ENCODE measurements around the gene DTX4. TPM values are rescaled to one million over a fixed set of nuclear protein-coding genes. Genes with fewer than 3 reads are reported as not detected.
A peak's percentile ranks its signal among the peaks of the same experiment; 100 is the strongest.

The DTX4 gene
- total and polyA plus RNA-seq, 3 experiments from 2014 or later, result 0.24 to 0.98 (median 0.38) TPM

GRCh38 chr11:59207988-59208451 is 36.1 kb downstream of the DTX4 start:
- Histone ChIP-seq H3K36me3 (ENCODE audit: insufficient read depth, low read length) (no peaks in the 10 kb centered on the region), H3K4me3 (ENCODE audit: low read length) (no peak overlapping the region), H3K27me3 (ENCODE audit: insufficient read depth, low read length, poor library complexity, severe bottlenecking) (no peaks in the 10 kb centered on the region), H3K27ac (ENCODE audit: low read depth, low read length) (no peak overlapping the region), H3K4me1 (ENCODE audit: insufficient read depth, low read length) (peaks cover 15% of the 10 kb centered on the region), H3K9me3 (ENCODE audit: low read length) (no peaks in the 10 kb centered on the region)
- ChIA-PET POLR2A (no interaction called here), CTCF (interaction anchor here (1.2 to 3.1 kb wide), 3 partner anchors 22 to 37 kb away, joined by 3 to 17 read pairs (median 3); partner anchors contain the start of gene DTX4)
- no peaks in the 10 kb centered on the region for H3K36me3 Mint-ChIP-seq
- peak overlapping the region in 3 of 8 donors; percentile 0 to 39 (median 35) for H3K27ac Mint-ChIP-seq
- H3K4me3 Mint-ChIP-seq, result peak overlapping the region in 6 of 7 donors; percentile 6 to 65 (median 43)
- H3K27me3 Mint-ChIP-seq, result peaks cover 15 to 21% of the 10 kb centered on the region in 2 donors
- H3K9me3 Mint-ChIP-seq, result no peaks in the 10 kb centered on the region
- DNase-seq, result peak in 4 of 5 donors; percentile 6 to 39 (median 16)
- peaks cover 12 to 24% (median 21%) of the 10 kb centered on the region in 3 donors for H3K4me1 Mint-ChIP-seq

GRCh38 chr11:59208956-59209355 is 37.0 kb downstream of the DTX4 start:
- no peak for DNase-seq
- Mint-ChIP-seq H3K9me3 (no peaks in the 10 kb centered on the region), H3K27ac (peak overlapping the region in 2 of 8 donors; percentile 2 to 67), H3K36me3 (no peaks in the 10 kb centered on the region), H3K27me3 (peaks cover 15 to 26% of the 10 kb centered on the region in 2 donors), H3K4me1 (peaks cover 12 to 24% (median 21%) of the 10 kb centered on the region in 3 donors), H3K4me3 (no peak overlapping the region)
- H3K4me3 ChIP-seq (ENCODE audit: low read length), result no peak overlapping the region
- H3K27me3 ChIP-seq (ENCODE audit: insufficient read depth, low read length, poor library complexity, severe bottlenecking), result no peaks in the 10 kb centered on the region
- no peaks in the 10 kb centered on the region for H3K36me3 ChIP-seq (ENCODE audit: insufficient read depth, low read length)
- ChIA-PET CTCF (interaction anchor here (1.2 to 3.1 kb wide), 3 partner anchors 23 to 38 kb away, joined by 3 to 17 read pairs (median 3); partner anchors contain the start of gene DTX4), POLR2A (no interaction called here)
- no peaks in the 10 kb centered on the region for H3K9me3 ChIP-seq (ENCODE audit: low read length)
- no peak overlapping the region for H3K27ac ChIP-seq (ENCODE audit: low read depth, low read length)
- H3K4me1 ChIP-seq (ENCODE audit: insufficient read depth, low read length), result peaks cover 15% of the 10 kb centered on the region

GRCh38 chr11:59212222-59212621 is 40.3 kb downstream of the DTX4 start:
- H3K4me3 Mint-ChIP-seq, result no peak overlapping the region
- CTCF ChIA-PET, result interaction anchor here (1.4 kb wide), 1 partner anchor 41 kb away, joined by 4 read pairs; the partner anchor contains the start of gene DTX4
- Histone ChIP-seq H3K27me3 (ENCODE audit: insufficient read depth, low read length, poor library complexity, severe bottlenecking) (no peaks in the 10 kb centered on the region), H3K27ac (ENCODE audit: low read depth, low read length) (no peak overlapping the region), H3K4me1 (ENCODE audit: insufficient read depth, low read length) (peaks cover 10% of the 10 kb centered on the region), H3K36me3 (ENCODE audit: insufficient read depth, low read length) (no peaks in the 10 kb centered on the region), H3K4me3 (ENCODE audit: low read length) (no peak overlapping the region), H3K9me3 (ENCODE audit: low read length) (no peaks in the 10 kb centered on the region)
- no peak for DNase-seq
- no peaks in the 10 kb centered on the region for H3K9me3 Mint-ChIP-seq
- no peaks in the 10 kb centered on the region for H3K36me3 Mint-ChIP-seq
- H3K27me3 Mint-ChIP-seq, result peaks cover 11 to 24% of the 10 kb centered on the region in 2 donors
- POLR2A ChIA-PET, result no interaction called here
- H3K27ac Mint-ChIP-seq, result no peak overlapping the region
- H3K4me1 Mint-ChIP-seq, result peaks cover 13 to 26% (median 22%) of the 10 kb centered on the region in 3 donors

GRCh38 chr11:59212744-59213631 is 41.1 kb downstream of the DTX4 start, which contains the start of gene MPEG1:
Gene MPEG1, minus strand, starts transcription at chr11:59212927. Its CDS starts 62 bp downstream, at chr11:59212865.
- POLR2A ChIA-PET, result no interaction called here
- H3K36me3 Mint-ChIP-seq, result no peaks in the 10 kb centered on the region
- no peak within 1 kb of the TSS for H3K4me3 ChIP-seq (ENCODE audit: low read length)

GRCh38 chr11:59214141-59214893 is 42.4 kb downstream of the DTX4 start:
- Histone ChIP-seq H3K36me3 (ENCODE audit: insufficient read depth, low read length) (no peaks in the 10 kb centered on the region), H3K27me3 (ENCODE audit: insufficient read depth, low read length, poor library complexity, severe bottlenecking) (no peaks in the 10 kb centered on the region), H3K4me3 (ENCODE audit: low read length) (no peak overlapping the region), H3K27ac (ENCODE audit: low read depth, low read length) (no peak overlapping the region), H3K4me1 (ENCODE audit: insufficient read depth, low read length) (no peaks in the 10 kb centered on the region), H3K9me3 (ENCODE audit: low read length) (no peaks in the 10 kb centered on the region)
- no peak for DNase-seq
- no peak overlapping the region for H3K4me3 Mint-ChIP-seq
- no peak overlapping the region for H3K27ac Mint-ChIP-seq
- peaks cover 6 to 13% (median 8%) of the 10 kb centered on the region in 3 donors for H3K4me1 Mint-ChIP-seq
- ChIA-PET CTCF (no interaction called here), POLR2A (no interaction called here)
- H3K36me3 Mint-ChIP-seq, result no peaks in the 10 kb centered on the region
- no peaks in the 10 kb centered on the region for H3K9me3 Mint-ChIP-seq
- peaks cover 8 to 29% of the 10 kb centered on the region in 2 donors for H3K27me3 Mint-ChIP-seq

More at GRCh38 chr11:59212744-59213631, 41.1 kb downstream of the DTX4 start, which contains the start of gene MPEG1:
- H3K27me3 Mint-ChIP-seq, result peaks cover 8 to 29% of the 10 kb centered on the region in 2 donors
- Histone ChIP-seq H3K36me3 (ENCODE audit: insufficient read depth, low read length) (no peaks in the 10 kb centered on the region), H3K27me3 (ENCODE audit: insufficient read depth, low read length, poor library complexity, severe bottlenecking) (no peaks in the 10 kb centered on the region), H3K4me1 (ENCODE audit: insufficient read depth, low read length) (peaks cover 2% of the 10 kb centered on the region), H3K9me3 (ENCODE audit: low read length) (no peaks in the 10 kb centered on the region), H3K27ac (ENCODE audit: low read depth, low read length) (no peak within 1 kb of the TSS)
- no peak for DNase-seq
- CTCF ChIA-PET, result interaction anchor here (1.4 kb wide), 1 partner anchor 41 kb away, joined by 4 read pairs; the partner anchor contains the start of gene DTX4
- H3K4me3 Mint-ChIP-seq, result no peak within 1 kb of the TSS
- H3K4me1 Mint-ChIP-seq, result peaks cover 9 to 23% (median 14%) of the 10 kb centered on the region in 3 donors
- no peaks in the 10 kb centered on the region for H3K9me3 Mint-ChIP-seq
- peak within 1 kb of the TSS in 1 of 8 donors; percentile 80 for H3K27ac Mint-ChIP-seq

GRCh38 chr11:59216641-59217564 is 45.0 kb downstream of the DTX4 start:
- peaks cover 2 to 21% of the 10 kb centered on the region in 2 donors for H3K27me3 Mint-ChIP-seq
- H3K27ac Mint-ChIP-seq, result peak overlapping the region in 2 of 8 donors; percentile 14 to 55
- H3K36me3 Mint-ChIP-seq, result no peaks in the 10 kb centered on the region
- DNase-seq, result no peak
- CTCF ChIA-PET, result no interaction called here
- H3K4me1 Mint-ChIP-seq, result peaks cover 6 to 13% (median 8%) of the 10 kb centered on the region in 3 donors
- peak overlapping the region in 1 of 7 donors; percentile 18 for H3K4me3 Mint-ChIP-seq
- no peaks in the 10 kb centered on the region for H3K9me3 ChIP-seq (ENCODE audit: low read length)
- H3K27ac ChIP-seq (ENCODE audit: low read depth, low read length), result no peak overlapping the region
- POLR2A ChIA-PET, result no interaction called here
- no peaks in the 10 kb centered on the region for H3K9me3 Mint-ChIP-seq
- H3K4me3 ChIP-seq (ENCODE audit: low read length), result no peak overlapping the region
- H3K36me3 ChIP-seq (ENCODE audit: insufficient read depth, low read length), result no peaks in the 10 kb centered on the region
- H3K4me1 ChIP-seq (ENCODE audit: insufficient read depth, low read length), result no peaks in the 10 kb centered on the region
- no peaks in the 10 kb centered on the region for H3K27me3 ChIP-seq (ENCODE audit: insufficient read depth, low read length, poor library complexity, severe bottlenecking)

GRCh38 chr11:59218319-59218718 is 46.4 kb downstream of the DTX4 start:
- H3K4me1 ChIP-seq (ENCODE audit: insufficient read depth, low read length), result no peaks in the 10 kb centered on the region
- H3K27ac ChIP-seq (ENCODE audit: low read depth, low read length), result no peak overlapping the region
- CTCF ChIA-PET, result no interaction called here
- H3K27me3 ChIP-seq (ENCODE audit: insufficient read depth, low read length, poor library complexity, severe bottlenecking), result no peaks in the 10 kb centered on the region
- no peak overlapping the region for H3K4me3 Mint-ChIP-seq
- DNase-seq, result no peak
- H3K36me3 ChIP-seq (ENCODE audit: insufficient read depth, low read length), result no peaks in the 10 kb centered on the region
- peak overlapping the region in 1 of 8 donors; percentile 20 for H3K27ac Mint-ChIP-seq
- H3K36me3 Mint-ChIP-seq, result no peaks in the 10 kb centered on the region
- no peaks in the 10 kb centered on the region for H3K9me3 Mint-ChIP-seq
- no peaks in the 10 kb centered on the region for H3K9me3 ChIP-seq (ENCODE audit: low read length)
- H3K4me3 ChIP-seq (ENCODE audit: low read length), result no peak overlapping the region
- POLR2A ChIA-PET, result no interaction called here
- peaks cover 1 to 12% of the 10 kb centered on the region in 2 donors for H3K27me3 Mint-ChIP-seq
- H3K4me1 Mint-ChIP-seq, result peaks cover 6 to 13% (median 8%) of the 10 kb centered on the region in 3 donors
